ENCODE results near the gene PPP2R3B. TPM values are rescaled to one million over a fixed set of nuclear protein-coding genes. Genes with fewer than 3 reads are reported as not detected.
A peak's percentile ranks its signal among the peaks of the same experiment; 100 is the strongest.

The PPP2R3B gene
- total and polyA plus RNA-seq, 8 donors = 5.0 to 38.8 (median 6.9) TPM

DNA sequence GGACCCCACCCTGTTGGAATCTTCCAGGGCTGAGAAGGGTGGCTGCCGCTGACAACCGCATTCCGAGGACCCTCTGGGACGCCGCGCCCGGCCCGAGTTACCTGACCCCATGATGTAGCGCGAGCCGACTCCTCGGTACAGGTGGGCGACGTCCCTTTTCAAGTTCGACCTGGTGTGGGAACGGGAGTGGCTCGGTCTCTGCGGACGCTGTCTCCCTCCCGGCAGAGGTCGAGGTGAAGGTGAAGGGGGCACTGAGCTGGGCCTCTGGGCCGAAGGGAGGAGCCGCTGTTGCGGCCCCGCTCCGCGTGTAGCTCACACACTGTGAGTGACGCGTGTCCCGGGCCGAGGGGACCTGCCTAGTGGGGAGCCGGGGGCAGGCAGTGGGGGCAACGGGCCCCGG lies 72.7 kb downstream of the PPP2R3B start:
- FAIRE-seq = no peak
- TF ChIP-seq, protein P1, sequence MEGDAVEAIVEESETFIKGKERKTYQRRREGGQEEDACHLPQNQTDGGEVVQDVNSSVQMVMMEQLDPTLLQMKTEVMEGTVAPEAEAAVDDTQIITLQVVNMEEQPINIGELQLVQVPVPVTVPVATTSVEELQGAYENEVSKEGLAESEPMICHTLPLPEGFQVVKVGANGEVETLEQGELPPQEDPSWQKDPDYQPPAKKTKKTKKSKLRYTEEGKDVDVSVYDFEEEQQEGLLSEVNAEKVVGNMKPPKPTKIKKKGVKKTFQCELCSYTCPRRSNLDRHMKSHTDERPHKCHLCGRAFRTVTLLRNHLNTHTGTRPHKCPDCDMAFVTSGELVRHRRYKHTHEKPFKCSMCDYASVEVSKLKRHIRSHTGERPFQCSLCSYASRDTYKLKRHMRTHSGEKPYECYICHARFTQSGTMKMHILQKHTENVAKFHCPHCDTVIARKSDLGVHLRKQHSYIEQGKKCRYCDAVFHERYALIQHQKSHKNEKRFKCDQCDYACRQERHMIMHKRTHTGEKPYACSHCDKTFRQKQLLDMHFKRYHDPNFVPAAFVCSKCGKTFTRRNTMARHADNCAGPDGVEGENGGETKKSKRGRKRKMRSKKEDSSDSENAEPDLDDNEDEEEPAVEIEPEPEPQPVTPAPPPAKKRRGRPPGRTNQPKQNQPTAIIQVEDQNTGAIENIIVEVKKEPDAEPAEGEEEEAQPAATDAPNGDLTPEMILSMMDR (IDR thresholded peaks at IDR 0.05) = no peak
- no peaks in the 10 kb centered on the region for H3K9me3 ChIP-seq
- ATAC-seq = no peak
- H3K27ac ChIP-seq = no peak overlapping the region
- peak in 2 of 6 donors; percentile 55 to 65 for DNase-seq
- H3K4me3 ChIP-seq = no peak overlapping the region
- WGBS, 2 donors = 96 to 98% methylated on average over 34 of the region's 34 CpGs
- H3K4me1 ChIP-seq = no peaks in the 10 kb centered on the region
- H3K36me3 ChIP-seq = peaks cover 0 to 41% (median 18%) of the 10 kb centered on the region in 3 donors
- intact Hi-C loops (cut with DNase I) = no loop called here
- H3K27me3 ChIP-seq = no peaks in the 10 kb centered on the region

GRCh38 chrX:313546-313945 lies 73.2 kb downstream of the PPP2R3B start:
- H3K27ac ChIP-seq = no peak overlapping the region
- TF ChIP-seq, protein P1 (IDR thresholded peaks at IDR 0.05) = no peak
- ATAC-seq (no peak), DNase-seq (peak in 2 of 6 donors; percentile 25 to 41), FAIRE-seq (no peak)
- no peaks in the 10 kb centered on the region for H3K27me3 ChIP-seq
- WGBS, 2 donors = 85 to 93% methylated on average over 8 of the region's 8 CpGs
- H3K36me3 ChIP-seq = peaks cover 0 to 41% (median 18%) of the 10 kb centered on the region in 3 donors
- intact Hi-C loops (cut with DNase I) = no loop called here
- H3K4me3 ChIP-seq = no peak overlapping the region
- H3K9me3 ChIP-seq = no peaks in the 10 kb centered on the region
- H3K4me1 ChIP-seq = no peaks in the 10 kb centered on the region

DNA sequence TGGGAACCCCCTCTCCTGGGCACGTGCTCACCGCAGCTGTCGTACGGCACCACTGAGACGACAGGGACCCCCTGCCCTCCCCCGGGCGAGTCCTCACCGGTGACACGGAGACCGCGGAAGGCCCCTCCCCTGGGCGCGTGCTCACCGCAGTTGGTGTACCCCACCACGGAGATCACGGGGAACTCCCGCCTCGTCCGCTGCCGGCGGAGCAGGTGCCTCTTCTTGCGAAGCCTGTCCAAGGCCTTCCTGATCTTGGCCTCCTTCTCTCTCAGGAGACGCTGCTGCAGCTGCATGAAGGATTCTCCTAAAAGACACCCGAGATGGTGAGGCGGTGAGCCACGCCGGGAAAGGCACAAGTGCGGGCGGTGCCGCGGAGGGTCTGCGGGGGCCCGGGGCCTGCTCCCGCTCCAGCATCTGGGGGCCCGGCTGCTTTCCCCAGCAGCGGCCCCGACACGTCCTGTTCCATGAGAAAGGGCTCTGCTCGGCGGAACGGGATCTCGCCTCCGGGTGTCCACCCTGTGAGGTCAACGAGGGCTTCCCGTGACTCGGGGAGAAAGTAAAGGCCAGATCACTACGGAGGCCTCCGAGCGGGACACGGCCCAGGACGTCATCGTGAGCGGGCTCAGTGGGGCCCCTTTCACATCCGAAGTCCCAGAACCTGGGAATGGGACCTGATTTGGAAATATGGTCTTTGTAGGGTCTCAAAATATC lies 73.9 kb downstream of the PPP2R3B start:
- Histone ChIP-seq H3K27ac (no peak overlapping the region), H3K4me1 (no peaks in the 10 kb centered on the region), H3K9me3 (no peaks in the 10 kb centered on the region), H3K36me3 (peaks cover 0 to 42% (median 18%) of the 10 kb centered on the region in 3 donors), H3K4me3 (no peak overlapping the region), H3K27me3 (no peaks in the 10 kb centered on the region)
- intact Hi-C loops (cut with DNase I) = no loop called here
- WGBS, 2 donors = 95% methylated on average over 51 to 54 of the region's 54 CpGs
- TF ChIP-seq, protein P1 (IDR thresholded peaks at IDR 0.05) = no peak
- ATAC-seq (no peak), FAIRE-seq (no peak), DNase-seq (peak in 2 of 6 donors; percentile 53 to 79)

DNA sequence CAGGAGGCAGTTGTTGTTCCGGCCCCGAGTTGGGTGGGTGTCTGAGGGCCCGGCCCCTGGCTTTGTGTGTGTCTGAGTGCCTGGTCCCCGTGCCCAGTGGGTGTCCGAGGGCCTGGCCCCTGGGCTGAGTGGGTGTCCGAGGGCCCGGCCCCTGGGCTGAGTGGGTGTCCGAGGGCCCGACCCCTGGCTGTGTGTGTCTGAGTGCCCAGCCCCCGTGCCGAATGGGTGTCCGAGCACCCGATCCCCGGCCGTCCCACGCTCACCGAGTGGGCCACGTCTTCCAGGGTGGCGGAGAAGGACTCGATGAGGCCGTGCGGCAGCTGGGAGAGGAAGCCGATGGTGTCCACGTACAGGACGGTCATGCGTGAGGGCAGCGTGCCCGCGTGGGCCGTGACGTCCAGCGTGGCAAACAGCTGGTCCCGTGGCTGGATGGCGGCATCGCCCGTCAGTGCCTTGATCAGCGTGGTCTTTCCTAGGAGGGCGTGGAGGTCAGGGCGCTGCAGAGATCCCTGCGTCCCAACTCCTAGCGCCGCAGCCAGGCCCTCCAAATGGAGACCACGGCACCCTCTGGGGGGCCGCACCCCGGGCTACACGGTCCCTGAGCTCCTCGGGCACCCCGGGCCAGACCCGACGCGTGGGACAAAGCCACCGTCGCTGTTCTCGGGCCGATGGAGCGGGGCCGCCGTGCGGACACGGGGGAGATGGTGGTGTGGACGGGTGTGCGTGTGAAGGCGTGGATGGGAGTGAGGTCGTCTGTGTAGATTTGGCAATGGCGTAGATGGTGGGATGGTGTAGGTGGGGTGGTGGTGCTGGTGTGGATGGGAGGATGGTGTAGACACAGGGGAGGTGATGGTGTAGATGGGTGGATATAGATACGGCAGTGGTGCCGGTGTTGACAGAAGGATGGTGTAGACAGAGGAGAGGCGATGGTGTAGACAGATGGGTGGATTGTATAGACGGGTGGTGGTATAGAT lies 75.3 kb downstream of the PPP2R3B start:
- Histone ChIP-seq H3K27me3 (no peaks in the 10 kb centered on the region), H3K36me3 (peaks cover 0 to 53% (median 21%) of the 10 kb centered on the region in 3 donors), H3K9me3 (no peaks in the 10 kb centered on the region), H3K27ac (no peak overlapping the region), H3K4me3 (no peak overlapping the region), H3K4me1 (no peaks in the 10 kb centered on the region)
- ATAC-seq = no peak
- 93 to 95% methylated on average over 69 of the region's 69 CpGs for WGBS, 2 donors
- FAIRE-seq = no peak
- peak in 3 of 6 donors; percentile 10 to 71 (median 45) for DNase-seq
- intact Hi-C loops (cut with DNase I) = no loop called here
- TF ChIP-seq, protein P1 (IDR thresholded peaks at IDR 0.05) = no peak
